ENCODE measurements around the gene TBC1D10A.

Gene TBC1D10A

DNA sequence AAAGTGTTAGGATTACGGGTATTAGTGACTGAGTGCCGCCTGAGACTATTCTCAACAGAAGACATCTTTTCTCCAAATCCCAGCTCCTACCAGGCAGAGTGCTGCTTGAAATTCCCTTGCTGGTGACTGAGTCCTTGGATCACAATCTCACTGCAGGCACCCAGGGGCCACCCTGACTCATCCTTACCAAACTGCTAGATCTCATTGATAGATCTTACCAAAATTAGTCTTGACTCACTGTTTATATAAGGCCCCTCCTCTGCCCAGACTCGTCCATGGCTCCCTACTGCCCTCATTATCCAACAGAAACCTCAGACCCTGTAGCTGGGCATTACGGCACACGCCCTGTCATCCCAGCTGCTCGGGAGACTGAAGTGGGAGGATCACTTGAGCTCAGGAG, 14.7 kb downstream of the TBC1D10A start (continued):
- TF ChIP-seq, protein P1, sequence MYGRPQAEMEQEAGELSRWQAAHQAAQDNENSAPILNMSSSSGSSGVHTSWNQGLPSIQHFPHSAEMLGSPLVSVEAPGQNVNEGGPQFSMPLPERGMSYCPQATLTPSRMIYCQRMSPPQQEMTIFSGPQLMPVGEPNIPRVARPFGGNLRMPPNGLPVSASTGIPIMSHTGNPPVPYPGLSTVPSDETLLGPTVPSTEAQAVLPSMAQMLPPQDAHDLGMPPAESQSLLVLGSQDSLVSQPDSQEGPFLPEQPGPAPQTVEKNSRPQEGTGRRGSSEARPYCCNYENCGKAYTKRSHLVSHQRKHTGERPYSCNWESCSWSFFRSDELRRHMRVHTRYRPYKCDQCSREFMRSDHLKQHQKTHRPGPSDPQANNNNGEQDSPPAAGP (tag by site-specific recombination; IDR thresholded peaks at IDR 0.05): peak; percentile 85
- peak; percentile 59 for TF ChIP-seq ZNF366 (tag by site-specific recombination; conservative IDR thresholded peaks at IDR 0.05)
- TF ChIP-seq ZFP3 (tag by site-specific recombination; IDR thresholded peaks at IDR 0.05; ENCODE audit: low read depth): no peak

DNA sequence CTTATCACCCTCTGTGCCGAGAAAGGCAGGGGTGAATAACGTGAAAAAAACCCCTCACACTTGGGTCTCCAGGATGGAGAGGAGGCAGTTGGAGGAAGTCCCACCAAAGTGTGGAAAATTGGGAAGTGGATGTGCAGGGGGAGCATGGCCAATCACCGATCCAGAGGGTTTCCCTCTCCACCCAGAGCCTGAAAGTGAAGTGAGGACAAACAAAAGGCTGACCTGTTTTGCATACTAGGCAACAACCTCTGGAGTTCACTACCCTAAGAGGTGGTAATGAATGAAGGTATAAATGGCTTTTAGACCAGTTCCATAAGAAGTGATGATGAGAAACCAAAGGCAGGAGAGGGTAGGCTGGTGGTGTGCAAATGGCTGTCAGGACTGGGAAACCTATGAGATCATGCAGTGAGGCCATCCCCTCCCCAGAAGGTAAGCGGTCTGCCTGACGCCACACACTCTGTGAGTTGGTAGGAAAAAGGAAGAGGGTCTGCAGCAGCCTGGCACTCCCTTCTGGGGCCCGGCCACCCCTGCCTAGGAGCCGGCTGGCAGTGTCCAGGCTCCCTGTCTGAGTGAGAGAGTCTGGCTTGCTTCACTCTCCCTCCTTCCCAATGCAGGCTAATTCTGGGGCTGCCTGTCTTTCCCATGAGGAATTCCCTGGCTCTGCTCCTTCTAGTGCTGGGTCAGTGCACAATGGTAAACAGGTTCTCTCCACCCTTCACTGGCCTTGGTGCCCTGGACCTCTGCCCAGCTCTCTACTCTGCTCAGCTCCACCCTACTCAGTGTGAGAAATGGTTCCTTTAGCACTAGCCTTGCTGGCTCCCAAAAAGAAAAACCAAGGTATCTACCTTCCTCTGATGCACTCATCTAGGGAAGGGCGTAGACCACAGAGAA, 15.6 kb downstream of the TBC1D10A start:
- Histone ChIP-seq H3K4me1 (ENCODE audit: control insufficient read depth, insufficient read depth, low read length) (no peaks in the 10 kb centered on the region), H3K27ac (ENCODE audit: extremely low read depth, low read depth, low read length) (no peak overlapping the region), H3K4me3 (ENCODE audit: low read depth, low read length) (no peak overlapping the region), H3K36me3 (ENCODE audit: control insufficient read depth in 2 of 2, insufficient read depth in 1 of 2, low read length in 2 of 2) (peaks cover 0 to 5% of the 10 kb centered on the region in 2 experiments; a peak in 1 of 3 replicates), H3K9me3 (ENCODE audit: control insufficient read depth, insufficient read depth, low read depth, low read length) (no peaks in the 10 kb centered on the region)
- POLR2A ChIA-PET: interaction anchor here (0.8 to 1.6 kb wide), 2 partner anchors 15 to 16 kb away, joined by 3 to 6 read pairs; partner anchors contain the start of gene TBC1D10A
- TF ChIP-seq ZNF639 (tag by site-specific recombination; IDR thresholded peaks at IDR 0.05): no peak
- TF ChIP-seq, protein P2, sequence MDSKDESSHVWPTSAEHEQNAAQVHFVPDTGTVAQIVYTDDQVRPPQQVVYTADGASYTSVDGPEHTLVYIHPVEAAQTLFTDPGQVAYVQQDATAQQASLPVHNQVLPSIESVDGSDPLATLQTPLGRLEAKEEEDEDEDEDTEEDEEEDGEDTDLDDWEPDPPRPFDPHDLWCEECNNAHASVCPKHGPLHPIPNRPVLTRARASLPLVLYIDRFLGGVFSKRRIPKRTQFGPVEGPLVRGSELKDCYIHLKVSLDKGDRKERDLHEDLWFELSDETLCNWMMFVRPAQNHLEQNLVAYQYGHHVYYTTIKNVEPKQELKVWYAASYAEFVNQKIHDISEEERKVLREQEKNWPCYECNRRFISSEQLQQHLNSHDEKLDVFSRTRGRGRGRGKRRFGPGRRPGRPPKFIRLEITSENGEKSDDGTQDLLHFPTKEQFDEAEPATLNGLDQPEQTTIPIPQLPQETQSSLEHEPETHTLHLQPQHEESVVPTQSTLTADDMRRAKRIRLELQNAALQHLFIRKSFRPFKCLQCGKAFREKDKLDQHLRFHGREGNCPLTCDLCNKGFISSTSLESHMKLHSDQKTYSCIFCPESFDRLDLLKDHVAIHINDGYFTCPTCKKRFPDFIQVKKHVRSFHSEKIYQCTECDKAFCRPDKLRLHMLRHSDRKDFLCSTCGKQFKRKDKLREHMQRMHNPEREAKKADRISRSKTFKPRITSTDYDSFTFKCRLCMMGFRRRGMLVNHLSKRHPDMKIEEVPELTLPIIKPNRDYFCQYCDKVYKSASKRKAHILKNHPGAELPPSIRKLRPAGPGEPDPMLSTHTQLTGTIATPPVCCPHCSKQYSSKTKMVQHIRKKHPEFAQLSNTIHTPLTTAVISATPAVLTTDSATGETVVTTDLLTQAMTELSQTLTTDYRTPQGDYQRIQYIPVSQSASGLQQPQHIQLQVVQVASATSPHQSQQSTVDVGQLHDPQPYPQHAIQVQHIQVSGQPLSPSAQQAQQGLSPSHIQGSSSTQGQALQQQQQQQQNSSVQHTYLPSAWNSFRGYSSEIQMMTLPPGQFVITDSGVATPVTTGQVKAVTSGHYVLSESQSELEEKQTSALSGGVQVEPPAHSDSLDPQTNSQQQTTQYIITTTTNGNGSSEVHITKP (tag by site-specific recombination; IDR thresholded peaks at IDR 0.05): peak; percentile 76
- CTCF ChIA-PET: interaction anchor here (0.7 to 2.2 kb wide), 5 partner anchors 11 to 168 kb away, joined by 3 to 7 read pairs (median 3); partner anchors contain the start of gene RNF215

- no peak overlapping the region for H3K27ac ChIP-seq (ENCODE audit: extremely low read depth, low read depth, low read length)
- ChIA-PET POLR2A (interaction anchor here (1.5 to 1.6 kb wide), 2 partner anchors 17 to 20 kb away, joined by 5 to 6 read pairs; partner anchors contain the start of gene TBC1D10A), CTCF (interaction anchor here (0.8 to 2.2 kb wide), 4 partner anchors 12 to 77 kb away, joined by 3 to 7 read pairs (median 3); partner anchors contain the start of gene RNF215)
- H3K4me3 ChIP-seq (ENCODE audit: low read depth, low read length): no peak overlapping the region
- H3K36me3 ChIP-seq (ENCODE audit: control insufficient read depth in 2 of 2, insufficient read depth in 1 of 2, low read length in 2 of 2): no peaks in the 10 kb centered on the region
- TF ChIP-seq GLIS1 (tag by site-specific recombination; IDR thresholded peaks at IDR 0.05) (peak; percentile 72), GLI4 (tag by site-specific recombination; IDR thresholded peaks at IDR 0.05) (no peak), ZSCAN30 (tag by site-specific recombination; IDR thresholded peaks at IDR 0.05) (no peak), RBAK (tag by site-specific recombination; IDR thresholded peaks at IDR 0.05) (no peak)
- no peaks in the 10 kb centered on the region for H3K9me3 ChIP-seq (ENCODE audit: control insufficient read depth, insufficient read depth, low read depth, low read length)
- H3K4me1 ChIP-seq (ENCODE audit: control insufficient read depth, insufficient read depth, low read length): no peaks in the 10 kb centered on the region
These were observed 16.6 kb downstream of the TBC1D10A start for GRCh38 chr22:30309951-30310741.
